HG02763 (cell line): ENCODE data around the gene GTF2I.
"Not testable (repeated sequence)": the region's sequence is repeated elsewhere in the genome, so short reads cannot be mapped to it uniquely, and the experiment has no call there.

ENCODE experiments used
- ATAC-seq: cut with Tn5 transposase; IDR thresholded peaks from one replicate; pipeline ENCODE4 v1.9.1; 2021; ENCODE audit warnings: mild to moderate bottlenecking, moderate library complexity; ENCODE audit not compliant: unreplicated experiment

GTF2I gene

GRCh38 chr7:74709880-74710671 is 52.6 kb downstream of the GTF2I start:
- no peak for ATAC-seq

- ATAC-seq = no peak
Measured at GRCh38 chr7:74713567-74713966, 56.0 kb downstream of the GTF2I start.

GRCh38 chr7:74717889-74718288 is 60.4 kb downstream of the GTF2I start:
- no peak for ATAC-seq

- no peak for ATAC-seq
Measured at GRCh38 chr7:74718336-74718735, 60.8 kb downstream of the GTF2I start.

- no peak for ATAC-seq
Measured at GRCh38 chr7:74722153-74722552, 64.6 kb downstream of the GTF2I start.

- ATAC-seq = no peak
Measured at GRCh38 chr7:74725840-74726239, 68.3 kb downstream of the GTF2I start.

GRCh38 chr7:74726309-74727101 is 69.0 kb downstream of the GTF2I start:
- no peak for ATAC-seq

- not testable (repeated sequence) for ATAC-seq
Measured at GRCh38 chr7:74728686-74729085, 71.2 kb downstream of the GTF2I start.

- ATAC-seq = not testable (repeated sequence)
Measured at GRCh38 chr7:74730186-74730585, 72.7 kb downstream of the GTF2I start.

DNA sequence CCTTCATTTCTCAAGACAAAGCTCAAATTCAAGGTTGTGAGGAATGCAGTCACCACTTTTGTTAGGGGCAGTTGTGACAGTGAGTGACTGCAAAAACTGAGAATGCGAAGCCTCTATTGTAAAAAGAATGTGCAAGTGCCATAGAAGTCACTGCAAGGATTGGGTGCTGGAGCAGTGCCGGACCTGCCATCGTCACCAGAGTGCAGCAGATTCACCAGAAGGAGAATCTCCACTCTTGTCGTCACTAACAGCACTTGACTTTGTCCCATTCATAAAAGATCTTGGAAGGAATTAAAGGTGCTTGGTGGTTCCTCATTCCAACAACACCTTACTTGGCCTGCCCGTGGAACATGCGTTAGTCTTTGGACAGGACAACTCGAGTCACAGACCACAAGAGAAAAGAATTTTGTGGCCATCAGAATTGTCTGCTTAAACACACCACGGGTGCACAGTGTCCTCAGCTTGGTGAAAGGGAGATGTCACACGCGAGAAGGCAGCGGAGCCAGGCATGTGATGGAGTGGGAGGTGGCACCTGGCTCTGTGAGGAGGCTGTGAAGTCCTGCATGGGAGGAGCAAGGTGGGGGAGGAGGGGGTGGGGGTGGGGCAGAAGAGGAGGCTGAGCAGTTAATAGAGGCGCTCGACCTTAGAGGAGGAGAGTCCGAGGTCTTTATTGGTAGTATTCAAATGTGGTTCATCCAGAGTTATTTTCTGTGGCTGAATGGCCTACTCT is 82.6 kb downstream of the GTF2I start:
- ATAC-seq = not testable (repeated sequence)

- ATAC-seq = not testable (repeated sequence)
Measured at GRCh38 chr7:74743936-74744557, 86.5 kb downstream of the GTF2I start.

- ATAC-seq = not testable (repeated sequence)
Measured at GRCh38 chr7:74753921-74754482, 96.5 kb downstream of the GTF2I start.

GRCh38 chr7:74756673-74757072 is 99.2 kb downstream of the GTF2I start:
- ATAC-seq = not testable (repeated sequence)

GRCh38 chr7:74758268-74758667 is 100.8 kb downstream of the GTF2I start:
- not testable (repeated sequence) for ATAC-seq

- not testable (repeated sequence) for ATAC-seq
Measured at GRCh38 chr7:74758982-74759381, 101.5 kb downstream of the GTF2I start.

GRCh38 chr7:74765205-74765918 is 107.8 kb downstream of the GTF2I start:
- not testable (repeated sequence) for ATAC-seq

- not testable (repeated sequence) for ATAC-seq
Measured at GRCh38 chr7:74766509-74766908, 109.0 kb downstream of the GTF2I start.

GRCh38 chr7:74766991-74767390 is 109.5 kb downstream of the GTF2I start:
- ATAC-seq = not testable (repeated sequence)

- ATAC-seq = not testable (repeated sequence)
Measured at GRCh38 chr7:74770062-74770461, 112.5 kb downstream of the GTF2I start.

DNA sequence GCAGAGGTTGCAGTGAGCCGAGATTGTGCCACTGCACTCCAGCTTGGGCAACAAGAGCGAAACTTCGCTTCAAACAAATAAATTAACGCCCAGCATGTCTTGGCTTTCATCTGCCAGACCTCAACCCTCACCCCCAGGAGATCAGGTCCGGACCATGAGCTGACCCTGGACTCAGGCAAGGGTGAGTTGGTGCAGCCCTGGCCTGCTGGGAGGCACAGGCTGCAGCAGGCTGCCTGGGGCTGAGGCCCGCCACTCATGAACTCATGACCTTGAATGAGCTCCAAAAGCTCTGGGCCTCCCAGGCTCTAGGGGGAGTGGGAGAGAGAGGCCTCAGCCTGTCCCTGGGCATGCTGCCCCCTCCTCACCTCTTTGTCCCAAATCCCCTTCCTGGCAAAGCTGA is 114.6 kb downstream of the GTF2I start:
- ATAC-seq = not testable (repeated sequence)
